MM.1S (cell line): ENCODE results near the gene PRAMEF11.
"Not testable (repeated sequence)": the region's sequence is repeated elsewhere in the genome, so short reads cannot be mapped to it uniquely, and the experiment has no call there.

Source experiments
- DNase-seq: peaks from one replicate; pipeline ENCODE4 v3.0.0-alpha.2; 2015
- H2AFZ ChIP-seq: fragments of 300-600 bp; sonication (generic); 2 replicates; pipeline ENCODE4 v1.6.0; 2016; ENCODE audit warnings: antibody characterized with exemption, low read length
- H3F3A ChIP-seq: fragments of 300-600 bp; sonication (generic); 2 replicates; pipeline ENCODE4 v1.6.1; 2016; ENCODE audit warnings: mild to moderate bottlenecking, antibody characterized with exemption, low read length, moderate library complexity, mixed read lengths; ENCODE audit not compliant: insufficient read depth
- H3K27ac ChIP-seq: fragments of 300-600 bp; sonication (generic); 2 replicates; pipeline ENCODE4 v1.5.1; 2016; ENCODE audit warnings: mild to moderate bottlenecking, low read length
- H3K27me3 ChIP-seq: fragments of 300-600 bp; sonication (generic); replicated peaks from 2 replicates; pipeline ENCODE4 v1.6.0; 2016; ENCODE audit warnings: low read length; ENCODE audit not compliant: insufficient read depth
- H3K36me3 ChIP-seq: fragments of 300-600 bp; sonication (generic); replicated peaks from 2 replicates; pipeline ENCODE4 v1.6.1; 2016; ENCODE audit warnings: mild to moderate bottlenecking, low read length, mixed read lengths; ENCODE audit not compliant: insufficient read depth
- H3K4me1 ChIP-seq: fragments of 300-600 bp; sonication (generic); 2 replicates; pipeline ENCODE4 v1.6.1; 2016; ENCODE audit warnings: low read length, mixed read lengths
- H3K4me2 ChIP-seq: fragments of 300-600 bp; sonication (generic); 2 replicates; pipeline ENCODE4 v1.6.0; 2016; ENCODE audit warnings: low read depth, low read length
- H3K4me3 ChIP-seq: fragments of 300-600 bp; sonication (generic); 2 replicates; pipeline ENCODE4 v1.5.1; 2016; ENCODE audit warnings: low read length, mixed read lengths
- H3K79me2 ChIP-seq: fragments of 300-600 bp; sonication (generic); 2 replicates; pipeline ENCODE4 v1.6.1; 2016; ENCODE audit warnings: mixed run types, low read length, mixed read lengths
- H3K9ac ChIP-seq: fragments of 300-600 bp; sonication (generic); 2 replicates; pipeline ENCODE4 v1.6.1; 2016; ENCODE audit warnings: low read length, mixed read lengths
- H3K9me2 ChIP-seq: fragments of 300-600 bp; sonication (generic); replicated peaks from 2 replicates; pipeline ENCODE4 v1.6.1; 2016; ENCODE audit warnings: mild to moderate bottlenecking, low read length, mixed read lengths; ENCODE audit not compliant: insufficient read depth
- H3K9me3 ChIP-seq: fragments of 300-600 bp; sonication (generic); replicated peaks from 2 replicates; pipeline ENCODE4 v1.6.1; 2016; ENCODE audit warnings: mild to moderate bottlenecking, low read length, mixed read lengths; ENCODE audit not compliant: insufficient read depth
- H4K20me1 ChIP-seq: fragments of 300-600 bp; sonication (generic); 2 replicates; pipeline ENCODE4 v1.6.1; 2016; ENCODE audit warnings: mild to moderate bottlenecking, low read length, moderate library complexity, mixed read lengths; ENCODE audit not compliant: insufficient read depth
- CTCF ChIP-seq: fragments of 300-600 bp; sonication (generic); IDR thresholded peaks from 2 replicates; pipeline ENCODE4 v1.5.1; 2016; ENCODE audit warnings: antibody characterized with exemption, low read length, mixed read lengths
- EZH2 ChIP-seq: fragments of 300-600 bp; sonication (generic); optimal IDR thresholded peaks from 2 replicates; pipeline ENCODE3; 2017; ENCODE audit warnings: low read depth, mild to moderate bottlenecking, antibody characterized with exemption, low read length, mixed read lengths
- EZH2phosphoT487 ChIP-seq: fragments of 300-600 bp; sonication (generic); IDR thresholded peaks from 2 replicates; pipeline ENCODE4 v1.6.1; 2018; ENCODE audit warnings: antibody characterized with exemption, low read length

Gene PRAMEF11

GRCh38 chr1:12799730-12800129 lies 31.5 kb downstream of the PRAMEF11 start:
- no peaks in the 10 kb centered on the region for H3K36me3 ChIP-seq
- no peaks in the 10 kb centered on the region for H4K20me1 ChIP-seq
- no peak overlapping the region for H2AFZ ChIP-seq
- H3K4me3 ChIP-seq = no peak overlapping the region
- H3K79me2 ChIP-seq = no peaks in the 10 kb centered on the region
- no peak overlapping the region for H3K9ac ChIP-seq
- no peaks in the 10 kb centered on the region; the same call in 1 of the 2 replicates for H3K4me1 ChIP-seq
- no peaks in the 10 kb centered on the region for H3K27me3 ChIP-seq
- no peak overlapping the region for H3K27ac ChIP-seq
- H3F3A ChIP-seq = no peaks in the 10 kb centered on the region
- TF ChIP-seq EZH2phosphoT487 = no peak
- no peak for TF ChIP-seq EZH2
- DNase-seq = no peak
- H3K9me2 ChIP-seq = no peaks in the 10 kb centered on the region
- H3K9me3 ChIP-seq = no peaks in the 10 kb centered on the region
- H3K4me2 ChIP-seq = no peak overlapping the region

DNA sequence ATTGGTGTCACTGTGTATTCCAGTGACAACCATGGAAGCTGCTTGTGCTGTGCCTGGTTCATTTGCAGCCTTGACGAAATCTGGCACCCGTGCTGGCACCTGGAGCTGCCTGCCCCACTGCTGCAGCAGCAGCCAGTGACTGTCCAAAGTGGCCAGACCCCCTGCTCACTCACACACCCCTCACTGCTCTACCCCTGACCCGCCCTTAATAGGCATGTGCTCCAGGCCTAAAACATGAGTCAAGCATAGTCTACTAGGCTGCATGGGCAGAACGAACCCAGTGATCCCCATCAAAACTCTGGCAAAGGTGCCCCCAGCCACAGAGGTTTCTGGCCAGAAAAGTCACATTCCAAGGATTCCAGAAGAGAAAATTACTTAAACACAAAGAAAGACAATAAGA lies 32.3 kb downstream of the PRAMEF11 start:
- Histone ChIP-seq H3K27me3 (no peaks in the 10 kb centered on the region), H3K9me3 (no peaks in the 10 kb centered on the region), H4K20me1 (no peaks in the 10 kb centered on the region), H3K9me2 (no peaks in the 10 kb centered on the region), H3K27ac (no peak overlapping the region), H3K4me2 (no peak overlapping the region), H3K4me1 (no peaks in the 10 kb centered on the region; the same call in 1 of the 2 replicates), H3K4me3 (no peak overlapping the region), H3K9ac (no peak overlapping the region), H2AFZ (no peak overlapping the region), H3K36me3 (no peaks in the 10 kb centered on the region), H3F3A (no peaks in the 10 kb centered on the region), H3K79me2 (no peaks in the 10 kb centered on the region)
- TF ChIP-seq EZH2phosphoT487 = no peak
- TF ChIP-seq EZH2 = no peak
- no peak for TF ChIP-seq CTCF
- DNase-seq = no peak

GRCh38 chr1:12791097-12791496 lies 40.1 kb downstream of the PRAMEF11 start, which contains the start of gene PRAMEF1:
Gene PRAMEF1 (plus strand): TSS chr1:12791397. CDS start chr1:12793228, 1,831 bp downstream.
- H3K27me3 ChIP-seq, H3K36me3 ChIP-seq: not testable (repeated sequence)

GRCh38 chr1:12784729-12785128 lies 46.5 kb downstream of the PRAMEF11 start:
- not testable (repeated sequence) for H3F3A ChIP-seq, H3K4me2 ChIP-seq, H3K27me3 ChIP-seq, H2AFZ ChIP-seq, H3K36me3 ChIP-seq, H3K4me3 ChIP-seq, H3K9me2 ChIP-seq, DNase-seq, H3K27ac ChIP-seq, H3K9ac ChIP-seq, H3K4me1 ChIP-seq, H3K79me2 ChIP-seq, H3K9me3 ChIP-seq, H4K20me1 ChIP-seq

More at GRCh38 chr1:12791097-12791496, 40.1 kb downstream of the PRAMEF11 start, which contains the start of gene PRAMEF1:
- H3K9ac ChIP-seq, H3F3A ChIP-seq, DNase-seq, H4K20me1 ChIP-seq, H3K4me2 ChIP-seq, H2AFZ ChIP-seq, H3K79me2 ChIP-seq, H3K9me3 ChIP-seq, H3K4me1 ChIP-seq, H3K9me2 ChIP-seq, H3K4me3 ChIP-seq, H3K27ac ChIP-seq: not testable (repeated sequence)

DNA sequence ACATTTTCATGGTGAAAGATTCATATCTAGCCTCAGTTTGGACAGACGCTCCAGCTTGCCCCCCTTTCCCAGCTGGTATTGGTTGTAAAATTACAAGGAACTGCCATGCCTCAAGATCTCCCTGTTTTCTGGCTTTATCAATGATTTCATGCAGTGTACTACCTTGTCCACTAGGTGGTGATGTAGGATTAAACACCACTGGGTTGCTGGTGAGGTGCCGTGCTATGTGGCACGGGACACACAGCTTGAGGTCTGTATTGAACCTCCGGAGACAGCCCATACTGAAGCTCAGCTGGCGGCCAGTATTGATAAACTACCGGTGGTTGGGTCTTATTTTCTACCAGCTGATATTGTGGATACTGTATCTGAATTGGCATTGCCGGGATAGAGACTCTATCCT lies 47.4 kb downstream of the PRAMEF11 start:
- H3F3A ChIP-seq, H3K4me1 ChIP-seq, H3K4me2 ChIP-seq, H3K4me3 ChIP-seq, H3K9me3 ChIP-seq, H3K27me3 ChIP-seq, H3K36me3 ChIP-seq, H2AFZ ChIP-seq, H3K79me2 ChIP-seq, H3K9ac ChIP-seq, H3K9me2 ChIP-seq, H3K27ac ChIP-seq, H4K20me1 ChIP-seq: not testable (repeated sequence)
- TF ChIP-seq CTCF = peak; percentile 25; the same call in 1 of the 2 replicates
- peak; percentile 40 for DNase-seq

GRCh38 chr1:12781488-12781887 lies 49.7 kb downstream of the PRAMEF11 start:
- not testable (repeated sequence) for H3K79me2 ChIP-seq, DNase-seq, H3K9me3 ChIP-seq, H3K27ac ChIP-seq, H3K4me2 ChIP-seq, H2AFZ ChIP-seq, H3K9ac ChIP-seq, H3K4me1 ChIP-seq, H3F3A ChIP-seq, H3K9me2 ChIP-seq, H4K20me1 ChIP-seq, H3K36me3 ChIP-seq, H3K4me3 ChIP-seq, H3K27me3 ChIP-seq
